HT1080 (cell line): Measurements from ENCODE around the gene USP5. TPM values are rescaled to one million over a fixed set of nuclear protein-coding genes. Genes with fewer than 3 reads are reported as not detected.

ENCODE experiments used
- DNase-seq: peaks from one replicate; pipeline ENCODE4 v3.0.0-alpha.2; 2015; ENCODE audit warnings: low read depth
- total RNA-seq: library from RNA; depleted of rRNA; stranded (reverse); fragments of >200 nt; shearing (Covaris generic); gene quantifications from 2 replicates; pipeline ENCODE4 v1.2.3, GENCODE V29; 2014

USP5 gene
- total RNA-seq, 1 experiment from 2014 or later, result 112 TPM

DNA sequence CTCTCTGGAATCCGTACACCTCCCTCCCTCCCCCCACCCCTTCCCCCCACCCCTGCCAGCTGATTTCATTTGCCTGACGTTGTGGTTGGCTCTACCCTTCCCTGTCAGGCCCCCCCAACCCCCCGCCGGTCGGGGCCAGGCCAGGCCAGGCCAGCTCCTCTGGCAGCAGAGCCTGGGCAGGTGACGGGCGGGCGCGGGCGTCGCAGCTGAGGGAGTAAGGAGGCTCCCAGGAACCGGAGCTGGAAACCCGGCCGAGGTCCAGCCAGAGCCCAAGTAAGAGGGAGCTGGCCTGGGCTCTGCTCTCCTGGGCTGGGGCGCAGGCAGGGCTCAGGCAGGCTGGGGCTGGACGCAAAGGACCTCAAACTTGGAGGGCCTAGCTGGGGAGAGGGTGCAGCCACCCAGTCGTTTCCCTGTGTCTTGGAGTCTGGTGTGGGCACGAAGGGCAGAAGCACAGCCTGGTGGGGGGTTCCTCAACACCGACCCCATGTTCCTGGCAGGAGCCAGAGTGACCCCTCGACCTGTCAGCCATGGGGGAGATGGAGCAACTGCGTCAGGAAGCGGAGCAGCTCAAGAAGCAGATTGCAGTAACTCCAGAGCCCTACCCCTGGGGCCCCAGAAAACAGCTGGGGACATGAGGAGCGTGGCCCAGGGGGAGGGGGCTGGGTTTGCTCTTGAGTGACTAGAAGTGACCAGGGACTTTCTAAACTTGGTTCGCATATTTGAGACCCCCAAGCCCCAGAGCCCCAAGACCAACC, 11.0 kb upstream of the USP5 start, which contains the start of gene GNB3:
Gene GNB3, plus strand, starts transcription at position 165 of the 755 bp plus-strand sequence. Its CDS starts 363 bp downstream, at position 528.
- DNase-seq, result no peak

DNA sequence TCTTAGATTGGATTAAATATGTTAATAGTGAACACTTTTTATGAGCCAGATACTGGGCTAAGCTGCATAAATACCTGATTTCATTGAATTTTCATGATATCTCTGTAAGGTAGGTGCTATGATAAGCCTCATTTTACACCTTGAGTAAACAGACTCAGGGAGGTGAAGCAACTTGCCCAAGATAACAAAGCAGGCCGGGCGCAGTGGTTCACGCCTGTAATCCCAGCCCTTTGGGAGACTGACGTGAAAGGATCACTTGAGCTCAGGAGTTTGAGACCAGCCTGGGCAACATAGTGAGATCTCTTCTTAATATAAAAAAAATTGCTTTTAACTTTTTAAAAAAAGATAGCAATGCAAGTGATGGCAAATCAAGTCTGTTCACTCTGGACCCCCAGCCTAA, 9.9 kb upstream of the USP5 start:
- DNase-seq, result no peak

DNA sequence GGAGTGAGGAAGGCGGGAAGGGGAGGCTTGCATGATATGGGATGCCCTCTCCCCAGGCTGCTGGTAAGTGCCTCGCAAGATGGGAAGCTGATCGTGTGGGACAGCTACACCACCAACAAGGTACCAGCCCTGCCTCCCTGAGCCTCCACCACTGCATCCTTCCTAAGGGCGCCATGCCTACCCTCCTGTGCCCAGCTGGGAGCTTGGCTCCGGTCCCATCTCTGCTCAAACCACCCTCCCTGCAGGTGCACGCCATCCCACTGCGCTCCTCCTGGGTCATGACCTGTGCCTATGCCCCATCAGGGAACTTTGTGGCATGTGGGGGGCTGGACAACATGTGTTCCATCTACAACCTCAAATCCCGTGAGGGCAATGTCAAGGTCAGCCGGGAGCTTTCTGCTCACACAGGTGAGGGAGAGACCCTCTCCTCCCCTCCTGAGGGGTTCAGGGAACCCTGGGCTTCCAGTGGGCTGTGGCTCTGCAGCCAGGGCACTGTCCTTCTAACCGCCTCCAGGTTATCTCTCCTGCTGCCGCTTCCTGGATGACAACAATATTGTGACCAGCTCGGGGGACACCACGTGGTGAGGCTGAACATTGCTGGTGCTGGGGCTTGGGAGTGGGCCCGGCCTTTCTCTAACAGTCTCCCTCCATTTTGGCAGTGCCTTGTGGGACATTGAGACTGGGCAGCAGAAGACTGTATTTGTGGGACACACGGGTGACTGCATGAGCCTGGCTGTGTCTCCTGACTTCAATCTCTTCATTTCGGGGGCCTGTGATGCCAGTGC, 8.6 kb upstream of the USP5 start:
- no peak for DNase-seq

DNA sequence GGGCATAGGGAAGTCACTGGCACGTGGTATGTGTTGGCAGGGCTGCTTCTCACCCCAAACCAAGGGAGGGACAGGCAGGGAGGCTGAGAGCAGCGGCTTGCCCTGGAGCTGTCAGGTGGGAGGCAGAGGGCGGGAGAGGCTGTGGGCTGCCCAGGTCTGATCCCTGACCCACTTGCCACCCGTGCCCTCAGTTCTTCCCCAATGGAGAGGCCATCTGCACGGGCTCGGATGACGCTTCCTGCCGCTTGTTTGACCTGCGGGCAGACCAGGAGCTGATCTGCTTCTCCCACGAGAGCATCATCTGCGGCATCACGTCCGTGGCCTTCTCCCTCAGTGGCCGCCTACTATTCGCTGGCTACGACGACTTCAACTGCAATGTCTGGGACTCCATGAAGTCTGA, 6.6 kb upstream of the USP5 start:
- DNase-seq, result no peak

DNA sequence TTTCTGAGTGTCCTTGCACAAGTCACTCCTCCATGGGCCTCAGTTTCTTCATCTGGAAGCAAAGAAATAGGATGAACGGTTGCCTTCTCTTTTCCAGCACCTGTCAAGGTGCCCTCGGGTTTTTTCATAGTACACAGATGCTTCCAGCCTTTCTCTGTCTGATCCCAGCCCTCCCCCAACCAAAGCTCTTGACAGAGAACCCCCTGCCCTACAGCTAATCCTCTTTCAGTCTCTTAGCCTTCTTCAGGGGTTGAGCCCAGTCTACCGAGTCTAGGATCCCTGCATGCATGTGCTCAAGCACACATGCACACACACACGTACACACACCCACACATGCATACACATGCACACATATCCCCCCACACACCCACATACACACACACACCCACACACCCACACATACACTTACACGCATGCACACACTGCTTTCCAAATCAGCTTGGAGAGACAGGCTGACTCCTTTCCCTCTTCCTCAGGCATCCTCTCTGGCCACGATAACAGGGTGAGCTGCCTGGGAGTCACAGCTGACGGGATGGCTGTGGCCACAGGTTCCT, 5.6 kb upstream of the USP5 start:
- DNase-seq, result no peak

DNA sequence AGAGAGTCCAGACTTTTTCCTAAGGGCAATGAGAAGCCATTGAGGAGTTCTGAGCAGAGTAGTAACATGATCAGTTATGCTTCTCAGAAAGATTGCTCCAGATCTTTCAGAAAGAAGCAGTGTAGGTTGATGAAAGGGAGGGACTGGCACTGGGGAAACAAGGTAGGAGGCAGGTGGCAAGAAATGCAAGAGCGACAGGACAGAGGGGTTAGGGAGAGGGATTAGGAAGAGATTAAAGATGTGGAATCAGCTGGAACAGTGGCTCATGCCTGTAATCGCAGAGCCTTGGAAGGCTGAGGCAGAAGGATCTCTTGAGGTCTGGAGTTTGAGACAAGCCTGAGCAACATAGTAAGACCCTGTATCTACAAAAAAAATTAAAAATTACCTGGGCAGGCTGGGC, 4.3 kb upstream of the USP5 start:
- DNase-seq, result no peak

DNA sequence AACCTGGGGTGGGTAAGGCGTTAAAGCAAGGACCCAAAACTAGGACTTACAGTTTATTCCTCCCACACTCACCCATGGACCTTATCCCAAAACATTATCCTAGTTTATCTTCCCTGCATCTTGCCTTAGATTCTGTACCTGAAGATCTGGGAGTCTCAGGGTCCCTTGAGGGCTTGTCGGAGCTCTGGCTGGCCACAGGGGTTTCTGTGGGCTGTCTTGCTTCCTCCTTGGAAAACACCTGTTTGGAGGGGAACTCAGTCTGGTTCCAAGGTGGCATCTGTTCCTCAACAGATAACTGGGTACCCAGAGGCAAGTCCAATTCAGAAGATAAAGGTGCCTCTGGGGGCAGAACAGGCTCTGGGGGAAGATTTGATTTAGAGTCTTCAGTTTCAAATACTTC, 2.5 kb upstream of the USP5 start:
- no peak for DNase-seq

DNA sequence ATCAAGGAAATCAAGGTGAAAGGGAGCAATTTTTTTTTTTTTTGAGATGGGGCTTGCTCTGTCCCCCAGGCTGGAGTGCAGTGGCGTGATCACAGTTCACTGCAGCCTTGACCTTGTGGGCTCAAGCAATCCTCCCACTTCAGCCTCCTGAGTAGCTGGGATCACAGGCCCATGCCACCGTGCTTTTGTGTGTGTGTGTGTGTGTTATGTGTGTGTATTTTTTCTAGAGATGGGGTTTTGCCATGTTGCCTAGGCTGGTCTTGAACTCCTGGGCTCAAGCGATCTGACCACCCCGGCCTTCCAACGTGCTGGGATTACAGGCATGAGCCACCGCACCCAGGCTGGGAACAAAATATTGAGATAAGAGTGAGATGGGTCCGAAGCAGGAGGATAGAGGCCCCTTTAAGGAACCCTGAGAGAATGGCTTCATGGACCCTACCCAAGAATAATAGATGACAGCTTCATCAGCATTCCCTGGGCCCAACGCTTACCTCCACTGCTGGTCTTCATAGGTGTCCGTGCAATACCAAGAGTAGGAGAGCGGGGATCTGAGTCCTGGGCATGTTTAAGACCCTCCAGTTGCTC, 1.9 kb upstream of the USP5 start:
- no peak for DNase-seq

DNA sequence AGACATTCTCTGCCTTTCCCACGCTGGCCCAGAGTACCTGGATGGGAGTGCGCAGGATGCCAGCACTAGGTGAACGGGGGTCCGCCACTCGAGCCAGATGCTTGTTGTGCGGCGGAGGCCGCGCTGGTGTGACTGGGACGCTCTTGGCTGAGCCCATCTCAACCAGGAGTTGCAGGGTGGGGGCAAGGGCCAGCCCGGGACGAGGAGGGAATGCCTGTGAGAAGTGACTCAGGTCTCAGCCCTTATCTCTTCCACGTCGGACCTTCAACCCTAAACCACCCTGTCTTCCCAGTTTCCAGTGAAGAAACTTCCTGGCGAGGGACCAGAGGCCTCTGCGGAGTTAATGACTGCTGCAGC, 1.2 kb upstream of the USP5 start:
- DNase-seq, result no peak

DNA sequence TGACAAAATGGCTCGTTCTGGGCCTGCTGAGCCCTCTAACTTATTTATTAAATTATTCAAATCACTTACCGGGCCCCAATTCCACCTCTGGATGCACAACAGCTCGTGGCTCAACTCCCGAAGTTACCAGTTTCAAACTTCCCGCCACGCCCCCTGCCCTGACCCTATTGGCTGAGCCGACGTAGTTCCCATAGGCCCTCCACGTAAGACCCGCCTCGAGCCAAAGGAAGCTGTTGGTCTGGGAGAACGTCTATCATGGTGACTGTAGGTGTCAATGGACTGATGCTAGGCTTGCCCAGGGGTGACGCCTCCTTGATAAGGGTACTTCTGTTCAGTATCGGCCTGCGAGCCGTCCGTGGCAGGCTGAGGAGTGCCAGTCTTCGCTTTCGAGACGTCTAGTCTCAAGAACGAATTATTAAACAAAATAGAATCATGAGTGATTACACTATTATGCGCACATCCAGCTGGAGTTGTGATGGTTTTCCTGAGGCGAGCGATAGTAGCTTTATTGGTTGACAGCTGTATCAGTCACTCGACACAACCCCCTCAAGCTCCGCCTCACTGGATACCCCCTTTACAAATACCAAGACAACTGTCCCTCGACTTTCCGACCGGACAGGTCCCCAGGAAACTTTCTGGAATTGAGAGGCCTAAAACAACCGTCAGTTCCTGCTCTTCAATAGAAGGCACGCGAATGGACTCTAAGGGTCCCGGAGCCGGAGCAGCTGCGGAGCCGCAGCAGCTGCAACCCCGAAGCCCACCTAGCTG, 613 bp upstream of the USP5 start, which contains the start of gene CDCA3:
Gene CDCA3, minus strand, starts transcription at position 134 of the 768 bp plus-strand sequence. CDS start 334 bp downstream, outside the sequence.
- peak; percentile 97 for DNase-seq

DNA sequence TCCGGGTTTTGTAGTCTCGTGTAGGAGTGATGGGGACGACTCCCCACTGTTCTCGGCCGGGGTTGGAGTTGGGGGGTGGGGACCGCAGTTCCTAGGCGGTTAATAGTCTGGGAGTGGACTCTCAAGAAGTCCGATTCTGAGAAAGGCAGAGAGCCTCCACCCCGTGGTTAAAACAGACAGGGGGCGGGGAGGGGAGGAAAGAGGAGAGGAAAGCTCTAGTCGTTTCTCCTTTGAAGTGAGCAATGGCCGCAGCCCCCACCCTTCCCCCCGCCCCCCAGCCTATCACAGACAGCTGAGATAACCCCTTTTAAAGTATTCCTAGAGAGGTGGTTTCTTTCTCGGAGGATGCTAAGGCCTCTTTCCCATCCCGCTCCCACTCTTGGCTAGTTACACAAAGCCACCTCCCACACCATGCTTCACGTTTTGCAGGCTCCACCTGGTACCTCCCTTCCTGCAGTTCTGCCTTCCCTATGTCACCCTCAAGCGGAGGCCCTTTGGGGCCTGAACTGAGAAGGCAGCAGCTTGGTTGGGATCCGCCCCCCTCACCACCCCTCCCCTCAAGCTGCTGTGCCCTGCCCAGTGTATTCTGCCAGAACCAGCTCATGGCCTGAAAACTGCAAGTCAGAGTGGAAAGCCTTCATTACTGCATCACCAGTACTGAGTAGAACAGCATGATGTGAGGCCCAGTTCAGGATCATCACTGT, 853 bp downstream of the USP5 start:
- peak; percentile 71 for DNase-seq

DNA sequence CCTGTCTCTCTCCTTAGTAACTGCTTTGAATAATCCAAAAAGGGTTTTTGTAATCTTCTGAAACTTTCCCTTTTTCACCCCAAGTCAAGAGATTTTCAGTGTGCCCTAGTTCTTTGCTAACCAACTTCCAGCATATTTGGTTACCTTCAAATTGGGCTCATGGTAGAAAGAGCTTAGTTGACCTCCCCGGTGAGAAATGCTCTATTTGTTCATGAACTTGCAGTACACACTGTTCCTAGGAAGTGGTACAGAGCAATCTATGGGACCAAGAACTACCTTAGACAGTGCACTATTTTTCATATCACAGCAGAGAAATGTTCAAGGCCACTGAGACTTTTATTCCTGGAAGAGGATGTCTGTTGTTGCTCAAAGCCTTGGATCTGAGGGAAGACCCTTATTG, 1.7 kb downstream of the USP5 start:
- DNase-seq, result no peak

DNA sequence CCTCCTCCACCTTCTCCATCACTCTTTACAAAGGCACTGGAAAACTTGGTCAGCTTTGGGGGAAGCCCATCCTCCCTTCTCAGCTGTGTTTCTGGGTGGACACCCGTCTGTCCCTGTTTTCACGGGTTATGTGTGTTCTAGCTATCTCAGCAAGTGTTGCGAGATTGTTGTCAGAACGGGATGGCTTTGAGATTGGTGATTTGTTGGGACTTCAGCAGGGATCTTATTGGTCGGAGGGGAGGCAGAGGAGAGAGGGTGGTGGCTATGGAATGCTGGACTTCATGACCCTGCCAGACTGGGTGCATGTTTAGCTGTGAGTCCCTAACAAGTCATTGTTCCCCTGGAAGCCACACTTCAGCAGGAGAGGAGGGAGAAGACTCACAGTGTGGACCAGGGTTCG, 2.1 kb downstream of the USP5 start:
- no peak for DNase-seq

DNA sequence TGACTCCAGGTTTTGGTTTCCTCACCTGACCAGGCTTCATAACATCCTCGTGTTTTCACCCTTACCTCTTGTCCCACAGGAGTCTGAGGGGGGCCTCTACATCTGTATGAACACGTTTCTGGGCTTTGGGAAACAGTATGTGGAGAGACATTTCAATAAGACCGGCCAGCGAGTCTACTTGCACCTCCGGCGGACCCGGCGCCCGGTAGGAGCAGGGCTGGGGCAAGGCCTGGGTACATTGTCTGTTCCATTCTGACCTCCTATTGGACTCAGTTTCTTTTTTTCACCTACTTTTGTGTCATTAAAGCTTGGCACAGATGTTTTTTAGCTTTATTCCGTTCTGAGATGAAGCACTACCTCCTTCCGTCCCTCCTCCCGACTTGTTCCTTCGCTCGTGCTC, 3.4 kb downstream of the USP5 start:
- DNase-seq, result no peak

DNA sequence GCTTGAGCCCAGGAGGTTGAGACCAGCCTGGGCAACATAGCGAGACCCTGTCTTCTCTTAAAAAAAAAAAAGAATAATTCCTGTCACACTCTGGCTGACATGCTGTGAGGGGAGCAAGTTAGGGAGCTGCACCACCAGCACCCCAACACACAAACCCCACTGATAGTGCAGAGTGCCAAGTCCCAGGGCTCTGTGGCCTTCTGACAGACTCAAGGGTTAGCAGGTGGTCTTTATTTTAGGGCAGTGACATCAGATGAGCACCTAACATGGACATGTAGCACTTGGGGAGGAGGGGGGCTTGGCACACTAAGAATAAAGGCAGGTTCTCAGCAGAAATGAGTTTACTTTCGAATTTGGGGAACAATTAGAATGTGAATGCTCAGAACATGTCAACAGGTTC, 6.8 kb downstream of the USP5 start:
- DNase-seq, result no peak

DNA sequence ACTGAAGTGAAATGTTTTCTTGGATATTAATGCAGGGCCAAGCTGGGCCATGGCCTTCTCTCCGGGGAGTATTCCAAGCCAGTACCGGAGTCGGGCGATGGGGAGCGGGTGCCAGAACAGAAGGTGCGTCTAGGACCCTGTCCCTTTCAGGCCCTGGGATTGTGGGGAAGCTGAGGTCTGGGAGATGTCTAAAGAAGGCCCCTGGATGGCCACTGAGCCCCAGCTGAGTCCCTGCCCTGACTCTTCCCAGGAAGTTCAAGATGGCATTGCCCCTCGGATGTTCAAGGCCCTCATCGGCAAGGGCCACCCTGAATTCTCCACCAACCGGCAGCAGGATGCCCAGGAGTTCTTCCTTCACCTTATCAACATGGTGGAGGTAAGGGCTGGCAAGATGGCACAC, 8.2 kb downstream of the USP5 start:
- no peak for DNase-seq

DNA sequence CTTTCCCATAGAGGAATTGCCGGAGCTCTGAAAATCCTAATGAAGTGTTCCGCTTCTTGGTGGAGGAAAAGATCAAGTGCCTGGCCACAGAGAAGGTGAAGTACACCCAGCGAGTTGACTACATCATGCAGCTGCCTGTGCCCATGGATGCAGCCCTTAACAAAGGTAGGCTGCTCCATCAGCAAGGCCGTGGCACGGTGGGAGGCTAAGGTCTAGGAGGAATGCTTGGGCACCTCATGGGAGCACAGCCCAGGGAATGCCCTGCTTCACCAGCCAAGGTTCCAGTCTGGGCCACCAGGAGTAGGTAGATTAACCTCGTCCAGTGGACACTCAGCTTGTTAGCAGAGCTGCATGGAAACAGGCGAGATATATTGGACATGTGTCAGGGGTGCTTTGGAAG, 9.0 kb downstream of the USP5 start:
- DNase-seq, result no peak

DNA sequence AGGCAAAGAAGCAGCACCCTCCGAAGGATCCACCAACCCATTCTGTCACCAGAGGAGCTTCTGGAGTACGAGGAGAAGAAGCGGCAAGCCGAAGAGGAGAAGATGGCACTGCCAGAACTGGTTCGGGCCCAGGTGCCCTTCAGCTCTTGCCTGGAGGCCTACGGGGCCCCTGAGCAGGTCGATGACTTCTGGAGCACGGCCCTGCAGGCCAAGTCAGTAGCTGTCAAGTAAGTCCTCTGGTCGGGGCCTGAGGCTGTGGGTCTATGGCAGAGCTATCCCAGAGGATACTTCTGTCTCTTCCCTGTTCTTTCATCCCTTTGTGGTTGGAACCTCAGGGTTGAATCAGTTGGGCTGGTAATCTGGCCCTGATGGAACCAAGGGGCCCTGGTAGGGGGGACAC, 9.4 kb downstream of the USP5 start:
- no peak for DNase-seq

DNA sequence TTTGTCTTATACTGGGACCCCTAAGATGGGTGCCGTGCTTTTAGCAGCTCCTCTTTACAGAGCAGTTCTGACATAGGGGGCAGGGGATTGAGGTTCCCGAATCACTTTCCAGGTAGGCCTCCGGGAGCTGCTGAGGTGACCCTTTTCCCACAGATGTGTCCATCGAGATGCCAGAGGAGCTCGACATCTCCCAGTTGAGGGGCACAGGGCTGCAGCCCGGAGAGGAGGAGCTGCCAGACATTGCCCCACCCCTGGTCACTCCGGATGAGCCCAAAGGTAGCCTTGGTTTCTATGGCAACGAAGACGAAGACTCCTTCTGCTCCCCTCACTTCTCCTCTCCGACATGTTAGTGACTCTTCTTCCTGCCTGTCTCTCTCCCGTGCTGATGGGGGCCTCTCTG, 11.1 kb downstream of the USP5 start:
- DNase-seq, result no peak

DNA sequence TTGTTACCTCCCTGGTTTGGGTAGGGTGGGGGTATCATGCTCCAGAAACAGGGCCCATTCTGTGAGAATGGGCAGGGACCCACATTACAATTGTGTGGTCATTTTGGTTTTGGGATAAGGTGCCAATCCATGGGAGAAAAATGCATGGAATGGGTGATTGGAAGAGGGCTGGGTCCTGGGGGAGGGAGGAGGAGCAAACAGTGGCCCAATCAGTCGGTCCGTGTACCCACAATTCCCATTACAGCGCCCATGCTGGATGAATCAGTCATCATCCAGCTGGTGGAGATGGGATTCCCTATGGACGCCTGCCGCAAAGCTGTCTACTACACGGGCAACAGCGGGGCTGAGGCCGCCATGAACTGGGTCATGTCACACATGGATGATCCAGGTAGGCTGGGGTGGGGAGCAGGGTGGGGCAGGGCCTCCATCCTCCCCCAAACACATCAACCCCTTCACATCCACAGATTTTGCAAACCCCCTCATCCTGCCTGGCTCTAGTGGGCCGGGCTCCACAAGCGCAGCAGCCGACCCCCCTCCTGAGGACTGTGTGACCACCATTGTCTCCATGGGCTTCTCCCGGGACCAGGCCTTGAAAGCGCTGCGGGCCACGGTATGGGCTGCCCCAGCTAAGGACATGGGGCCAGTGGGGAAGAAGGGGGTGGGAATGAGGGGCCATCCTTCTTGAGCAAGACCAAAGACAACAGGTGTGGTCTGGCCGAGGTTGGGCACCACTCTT, 11.8 kb downstream of the USP5 start:
- DNase-seq, result no peak
